Measurements from ENCODE around the gene ATP2C1. TPM values are rescaled to one million over a fixed set of nuclear protein-coding genes. Genes with fewer than 3 reads are reported as not detected.
A peak's percentile ranks its signal among the peaks of the same experiment; 100 is the strongest.

Gene ATP2C1
- total RNA-seq, 1 donor from 2014 or later: 161 TPM

DNA sequence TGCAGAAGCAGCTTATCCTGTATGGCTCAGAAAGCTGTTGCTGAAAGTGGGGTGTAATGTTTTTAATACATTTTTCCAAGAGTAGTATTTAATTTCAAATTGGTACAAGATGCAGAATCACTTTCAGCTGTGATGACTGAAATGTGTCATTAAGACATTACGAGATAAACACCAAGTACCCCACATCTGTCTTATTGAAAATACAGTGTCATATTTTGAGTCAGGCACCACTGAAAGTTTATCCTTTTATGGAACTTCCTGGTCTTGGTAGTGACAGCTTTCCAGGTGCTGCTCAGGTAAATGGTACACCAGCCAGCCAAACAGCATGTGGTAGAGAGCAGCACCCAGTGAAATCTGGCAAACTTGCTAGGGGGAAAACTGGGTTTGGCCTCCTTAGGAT, 115.8 kb downstream of the ATP2C1 start:
- no peak overlapping the region for H3K27ac ChIP-seq
- Mint-ChIP-seq H3K4me1 (no peaks in the 10 kb centered on the region), H3K9me3 (no peaks in the 10 kb centered on the region), H3K4me3 (no peak overlapping the region), H3K27me3 (ENCODE audit: insufficient read depth, low read depth) (no peaks in the 10 kb centered on the region), H3K27ac (no peak overlapping the region), H3K36me3 (peaks cover 19% of the 10 kb centered on the region)
- H3K36me3 ChIP-seq: no peaks in the 10 kb centered on the region
- no peaks in the 10 kb centered on the region for H3K27me3 ChIP-seq
- no peaks in the 10 kb centered on the region for H3K4me1 ChIP-seq
- H3K4me2 ChIP-seq: no peak overlapping the region
- no peak for DNase-seq (ENCODE audit: low spot score)
- TF ChIP-seq, protein P1, sequence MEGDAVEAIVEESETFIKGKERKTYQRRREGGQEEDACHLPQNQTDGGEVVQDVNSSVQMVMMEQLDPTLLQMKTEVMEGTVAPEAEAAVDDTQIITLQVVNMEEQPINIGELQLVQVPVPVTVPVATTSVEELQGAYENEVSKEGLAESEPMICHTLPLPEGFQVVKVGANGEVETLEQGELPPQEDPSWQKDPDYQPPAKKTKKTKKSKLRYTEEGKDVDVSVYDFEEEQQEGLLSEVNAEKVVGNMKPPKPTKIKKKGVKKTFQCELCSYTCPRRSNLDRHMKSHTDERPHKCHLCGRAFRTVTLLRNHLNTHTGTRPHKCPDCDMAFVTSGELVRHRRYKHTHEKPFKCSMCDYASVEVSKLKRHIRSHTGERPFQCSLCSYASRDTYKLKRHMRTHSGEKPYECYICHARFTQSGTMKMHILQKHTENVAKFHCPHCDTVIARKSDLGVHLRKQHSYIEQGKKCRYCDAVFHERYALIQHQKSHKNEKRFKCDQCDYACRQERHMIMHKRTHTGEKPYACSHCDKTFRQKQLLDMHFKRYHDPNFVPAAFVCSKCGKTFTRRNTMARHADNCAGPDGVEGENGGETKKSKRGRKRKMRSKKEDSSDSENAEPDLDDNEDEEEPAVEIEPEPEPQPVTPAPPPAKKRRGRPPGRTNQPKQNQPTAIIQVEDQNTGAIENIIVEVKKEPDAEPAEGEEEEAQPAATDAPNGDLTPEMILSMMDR (IDR thresholded peaks at IDR 0.05): no peak
- no peak for TF ChIP-seq EZH2 (IDR thresholded peaks at IDR 0.05)
- no peak for TF ChIP-seq EZH2phosphoT487 (IDR thresholded peaks at IDR 0.05)
- H3K9me3 ChIP-seq (ENCODE audit: low read depth): no peaks in the 10 kb centered on the region
- H3K79me2 ChIP-seq (ENCODE audit: low read depth): no peaks in the 10 kb centered on the region
- H3K4me3 ChIP-seq: no peak overlapping the region
- H4K20me1 ChIP-seq (ENCODE audit: low read depth): no peaks in the 10 kb centered on the region
- H2AFZ ChIP-seq (replicated peaks): no peak overlapping the region
- H3K9ac ChIP-seq: no peak overlapping the region
- H3F3A ChIP-seq (ENCODE audit: low read depth): no peaks in the 10 kb centered on the region

GRCh38 chr3:131018970-131019369, 125.1 kb downstream of the ATP2C1 start:
- TF ChIP-seq, protein P1 (IDR thresholded peaks at IDR 0.05): no peak
- TF ChIP-seq EZH2 (IDR thresholded peaks at IDR 0.05): no peak
- no peak for TF ChIP-seq EZH2phosphoT487 (IDR thresholded peaks at IDR 0.05)
- no peaks in the 10 kb centered on the region for H3K79me2 ChIP-seq (ENCODE audit: low read depth)
- Mint-ChIP-seq H3K4me3 (no peak overlapping the region), H3K9me3 (no peaks in the 10 kb centered on the region), H3K27ac (no peak overlapping the region), H3K27me3 (ENCODE audit: insufficient read depth, low read depth) (peaks cover 2% of the 10 kb centered on the region), H3K36me3 (peaks cover 5% of the 10 kb centered on the region), H3K4me1 (peaks cover 6% of the 10 kb centered on the region)
- H3K9me3 ChIP-seq (ENCODE audit: low read depth): no peaks in the 10 kb centered on the region
- no peaks in the 10 kb centered on the region for H4K20me1 ChIP-seq (ENCODE audit: low read depth)
- H3K27ac ChIP-seq: no peak overlapping the region
- peaks cover 17% of the 10 kb centered on the region for H3K4me1 ChIP-seq
- H2AFZ ChIP-seq (replicated peaks): no peak overlapping the region
- no peaks in the 10 kb centered on the region for H3K27me3 ChIP-seq
- H3K36me3 ChIP-seq: no peaks in the 10 kb centered on the region
- peak; percentile 15 for DNase-seq (ENCODE audit: low spot score)
- no peak overlapping the region for H3K4me3 ChIP-seq
- H3F3A ChIP-seq (ENCODE audit: low read depth): no peaks in the 10 kb centered on the region
- H3K4me2 ChIP-seq: peak overlapping the region; percentile 31
- H3K9ac ChIP-seq: no peak overlapping the region

DNA sequence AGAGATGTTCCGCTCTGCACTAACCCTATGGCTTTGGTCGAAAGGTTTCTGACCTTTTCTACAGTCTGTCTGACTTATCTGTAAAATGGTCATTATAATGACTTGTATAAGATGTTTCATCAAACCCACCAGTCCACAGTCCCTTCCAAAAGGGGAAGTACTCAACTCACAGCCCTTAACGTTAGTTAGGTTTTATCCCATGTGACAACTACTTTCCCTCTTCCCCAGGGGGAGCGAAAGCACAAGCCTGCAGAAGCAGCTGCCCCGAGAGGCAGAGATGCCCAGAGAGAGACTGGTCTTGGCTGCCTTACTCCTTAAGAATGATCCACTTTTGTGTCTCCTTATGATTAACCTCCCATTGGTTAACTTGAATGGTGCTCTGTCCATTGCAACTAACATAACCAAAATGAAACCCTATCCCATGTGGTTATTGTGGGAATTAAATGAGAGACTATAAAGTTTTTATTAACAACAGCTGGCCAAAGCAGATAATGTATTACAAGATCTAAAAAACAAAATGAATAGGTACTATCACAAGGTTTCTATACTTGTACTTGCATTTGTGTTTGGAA, 126.3 kb downstream of the ATP2C1 start:
- peaks cover 17% of the 10 kb centered on the region for H3K4me1 ChIP-seq
- peak; percentile 22 for DNase-seq (ENCODE audit: low spot score)
- H3K27me3 ChIP-seq: no peaks in the 10 kb centered on the region
- peaks cover 6% of the 10 kb centered on the region for H3K4me1 Mint-ChIP-seq
- H3K36me3 Mint-ChIP-seq: peaks cover 13% of the 10 kb centered on the region
- no peak overlapping the region for H3K4me3 Mint-ChIP-seq
- no peak overlapping the region for H3K27ac Mint-ChIP-seq
- H3K9me3 Mint-ChIP-seq: peaks cover 2% of the 10 kb centered on the region
- no peak overlapping the region for H2AFZ ChIP-seq (replicated peaks)
- H3K27me3 Mint-ChIP-seq (ENCODE audit: insufficient read depth, low read depth): peaks cover 2% of the 10 kb centered on the region
- H3F3A ChIP-seq (ENCODE audit: low read depth): no peaks in the 10 kb centered on the region
- no peaks in the 10 kb centered on the region for H4K20me1 ChIP-seq (ENCODE audit: low read depth)
- H3K79me2 ChIP-seq (ENCODE audit: low read depth): no peaks in the 10 kb centered on the region
- no peaks in the 10 kb centered on the region for H3K9me3 ChIP-seq (ENCODE audit: low read depth)
- no peak overlapping the region for H3K4me3 ChIP-seq
- no peak for TF ChIP-seq EZH2 (IDR thresholded peaks at IDR 0.05)
- TF ChIP-seq, protein P1 (IDR thresholded peaks at IDR 0.05): no peak
- no peak for TF ChIP-seq EZH2phosphoT487 (IDR thresholded peaks at IDR 0.05)
- no peak overlapping the region for H3K27ac ChIP-seq
- H3K4me2 ChIP-seq: no peak overlapping the region
- H3K9ac ChIP-seq: no peak overlapping the region
- no peaks in the 10 kb centered on the region for H3K36me3 ChIP-seq
